HG03066 (cell line): Measurements from ENCODE around the gene KLK14.

Experiments
- ATAC-seq: cut with Tn5 transposase; IDR thresholded peaks from one replicate; pipeline ENCODE4 v1.9.1; 2021; ENCODE audit warnings: low read depth; ENCODE audit not compliant: unreplicated experiment

The KLK14 gene

DNA sequence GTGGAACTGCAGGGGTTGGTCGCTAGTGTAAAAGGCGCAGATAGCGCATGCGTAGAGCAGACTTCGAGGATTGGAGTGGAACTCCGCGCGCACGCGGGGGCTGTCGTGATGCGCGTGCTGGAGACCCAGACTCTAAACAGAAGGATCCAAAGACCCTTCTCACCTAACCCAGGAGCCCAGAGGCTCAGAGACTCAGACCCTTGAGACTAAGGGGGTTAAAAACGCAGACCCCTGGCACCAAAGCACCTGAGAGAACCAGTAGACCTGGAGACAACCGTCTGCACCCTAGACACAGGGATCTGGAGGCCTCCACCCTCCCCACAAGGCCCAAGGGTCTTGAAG, 26.1 kb upstream of the KLK14 start:
- ATAC-seq: peak; percentile 12

DNA sequence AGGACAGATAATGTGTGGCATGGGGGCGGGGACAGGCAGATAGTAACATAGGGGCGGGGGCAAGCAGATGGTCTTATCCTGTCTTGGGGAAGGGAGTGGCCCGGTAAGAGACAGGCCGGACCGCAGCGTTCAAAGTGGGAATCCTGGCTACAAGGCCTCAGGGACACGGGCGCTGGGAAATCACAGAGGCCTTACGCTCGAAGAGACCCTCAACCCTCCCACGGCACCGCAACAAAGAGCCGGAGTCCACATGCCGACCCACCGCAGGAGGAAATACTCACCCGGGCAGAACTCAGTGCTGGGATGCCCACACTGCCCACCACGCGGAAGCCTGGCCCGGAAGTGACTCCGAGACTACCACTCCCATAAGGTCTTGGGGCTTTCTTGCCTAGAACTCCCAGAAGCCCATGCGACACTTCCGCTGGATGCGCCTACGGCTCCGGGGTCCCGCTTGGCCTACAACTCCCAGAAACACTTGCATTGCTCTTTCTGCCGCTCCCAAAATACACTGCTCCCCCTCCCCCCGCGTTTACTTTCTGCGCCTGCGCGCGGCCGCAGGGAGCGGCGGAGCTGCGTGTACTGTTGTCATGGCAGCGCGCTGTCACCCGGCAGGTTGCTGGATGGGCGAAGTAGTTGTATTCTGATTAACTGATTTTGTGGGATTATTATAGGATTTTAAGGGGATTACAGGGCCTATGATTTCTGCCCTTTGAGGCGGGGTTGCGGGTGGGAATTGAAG, 25.5 kb upstream of the KLK14 start, which contains the start of gene CTU1:
Gene CTU1 (minus strand): TSS at position 344 of the 739 bp plus-strand sequence. CDS start 3,840 bp downstream, outside the sequence.
- peak; percentile 97 for ATAC-seq

DNA sequence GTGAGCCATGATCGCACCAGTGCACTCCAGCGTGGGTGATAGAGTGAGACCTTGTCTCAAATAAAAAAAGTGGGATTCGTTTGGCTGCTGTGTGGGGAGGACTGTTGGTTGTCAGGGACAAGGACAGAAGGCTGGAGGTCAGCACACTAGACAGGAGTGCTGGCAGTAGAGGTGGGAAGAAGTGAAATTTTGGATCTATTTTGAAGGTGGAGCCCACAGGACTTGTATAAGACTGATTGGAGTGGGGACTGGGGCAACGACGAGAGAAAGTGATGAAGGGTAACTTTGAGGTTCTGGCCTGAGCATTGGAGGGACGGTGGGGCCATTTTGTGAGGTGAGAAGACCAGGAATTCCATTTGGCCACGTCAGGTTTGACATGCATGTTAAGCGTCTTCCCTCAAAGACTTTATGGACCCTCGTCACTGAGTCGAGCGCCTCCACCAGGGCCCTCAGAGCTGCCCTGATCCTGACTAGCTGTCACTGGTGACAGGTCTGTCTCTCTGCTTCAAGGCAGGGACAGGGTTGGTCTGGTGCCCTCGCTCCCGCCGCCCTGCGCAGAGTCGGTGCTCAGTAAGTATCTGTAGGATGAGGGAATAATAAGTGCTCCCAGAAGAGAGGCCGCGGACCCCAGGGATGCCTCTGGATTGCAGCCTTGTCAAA, 24.8 kb upstream of the KLK14 start:
- peak; percentile 3 for ATAC-seq

DNA sequence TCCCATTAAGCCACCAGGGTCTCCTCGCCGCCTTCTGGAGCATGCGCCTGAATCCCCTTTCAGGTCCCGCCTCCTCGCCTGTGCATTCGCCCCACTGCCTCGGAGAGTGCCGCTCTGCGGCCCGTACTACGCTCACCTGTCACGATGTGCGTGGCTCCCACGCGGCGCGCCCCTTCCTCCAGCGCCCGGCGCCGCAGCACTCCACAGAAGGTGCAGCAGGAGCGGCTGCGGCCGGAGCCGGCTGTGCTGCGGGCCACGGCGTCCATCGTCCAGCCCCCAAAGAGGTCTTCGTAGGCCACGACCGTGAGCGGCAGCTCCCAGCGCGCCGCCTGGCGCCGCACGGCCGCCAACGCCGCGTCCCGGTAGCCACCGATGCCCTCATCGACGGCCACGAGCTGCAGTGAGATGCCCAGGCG, 21.2 kb upstream of the KLK14 start:
- ATAC-seq: no peak

DNA sequence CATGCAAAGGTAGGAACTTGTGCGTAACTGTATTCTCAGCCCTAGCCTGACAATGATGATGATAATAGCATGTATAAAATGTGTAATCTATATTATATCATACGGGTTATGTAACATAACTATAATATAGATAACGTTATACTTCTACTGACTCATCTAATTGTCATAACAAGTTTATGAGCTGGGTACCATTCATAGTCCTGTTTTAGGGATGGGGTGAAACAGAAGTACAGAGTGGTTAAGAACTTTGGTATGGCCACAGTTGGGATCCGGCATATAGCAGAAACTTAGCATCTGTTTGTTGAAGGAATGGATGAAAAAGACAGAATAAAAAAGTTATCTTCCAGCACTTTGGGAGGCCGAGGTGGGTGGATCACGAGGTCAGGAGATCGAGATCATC, 20.3 kb upstream of the KLK14 start:
- ATAC-seq: no peak

DNA sequence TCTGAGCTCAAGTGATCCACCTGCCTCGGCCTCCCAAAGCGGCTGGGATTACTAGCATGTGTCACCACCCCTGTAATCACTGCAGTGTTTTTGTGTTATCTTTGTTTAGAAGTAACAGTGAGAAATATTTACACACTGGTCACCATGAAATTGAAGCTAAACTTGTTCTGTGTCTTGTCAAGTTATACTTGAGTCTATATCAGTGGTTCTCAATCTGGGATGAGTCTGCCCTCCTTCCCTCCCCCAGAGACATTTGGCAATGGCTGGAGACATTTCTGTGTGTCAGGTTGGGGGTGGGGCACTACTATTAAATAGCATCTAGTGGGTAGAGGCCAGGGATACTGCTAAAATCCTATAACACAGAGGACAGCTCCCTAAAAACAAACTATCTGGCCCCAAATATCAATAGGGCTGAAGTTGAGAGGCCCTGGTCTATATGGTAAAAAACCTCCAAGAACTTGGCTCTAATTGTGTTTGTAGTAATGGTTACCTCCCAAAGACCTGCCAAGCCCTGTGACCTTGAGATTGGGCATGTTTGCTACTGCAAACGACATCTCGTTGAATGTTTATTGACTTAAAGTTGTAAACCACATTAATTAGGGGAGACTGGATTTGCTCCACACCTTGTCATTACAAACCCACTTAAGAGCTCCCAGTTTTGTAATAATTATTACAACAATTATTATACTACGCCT, 18.6 kb upstream of the KLK14 start:
- no peak for ATAC-seq

DNA sequence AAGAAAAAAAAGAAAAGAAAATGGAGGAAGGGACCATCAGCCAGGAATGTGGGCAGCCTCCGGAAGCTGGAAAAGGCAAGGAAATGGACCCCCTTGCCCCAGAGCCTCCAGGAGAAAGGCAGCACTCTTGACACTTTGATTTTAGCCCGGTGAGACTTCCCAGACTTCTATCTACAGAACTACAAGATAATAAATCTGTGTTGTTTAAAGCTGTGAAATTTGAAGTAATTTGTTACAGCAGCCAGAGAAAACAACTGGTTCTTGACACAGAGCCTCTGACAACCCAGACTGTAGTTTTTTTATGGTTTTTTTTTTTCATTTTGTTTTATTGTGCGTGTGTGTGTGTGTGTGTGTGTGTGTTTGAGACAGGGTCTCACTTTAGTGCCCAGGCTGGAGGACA, 17.9 kb upstream of the KLK14 start:
- ATAC-seq: no peak

DNA sequence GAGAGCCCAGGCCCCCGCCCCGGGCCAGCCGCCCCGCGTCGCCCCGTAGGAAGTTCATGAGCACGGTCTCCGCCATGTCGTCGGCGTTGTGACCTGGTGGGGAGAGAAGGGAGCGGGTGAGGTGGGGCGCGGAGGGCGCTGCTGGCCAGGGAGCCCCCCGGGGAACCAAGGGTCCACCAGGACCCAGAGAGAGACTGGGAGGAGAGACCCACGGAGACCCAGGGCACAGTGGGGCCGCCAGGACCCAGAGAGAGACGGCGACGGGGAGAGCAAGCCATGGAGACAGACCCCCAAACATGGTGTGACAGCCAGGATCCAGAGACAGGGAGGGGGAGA, 16.3 kb upstream of the KLK14 start:
- no peak for ATAC-seq

DNA sequence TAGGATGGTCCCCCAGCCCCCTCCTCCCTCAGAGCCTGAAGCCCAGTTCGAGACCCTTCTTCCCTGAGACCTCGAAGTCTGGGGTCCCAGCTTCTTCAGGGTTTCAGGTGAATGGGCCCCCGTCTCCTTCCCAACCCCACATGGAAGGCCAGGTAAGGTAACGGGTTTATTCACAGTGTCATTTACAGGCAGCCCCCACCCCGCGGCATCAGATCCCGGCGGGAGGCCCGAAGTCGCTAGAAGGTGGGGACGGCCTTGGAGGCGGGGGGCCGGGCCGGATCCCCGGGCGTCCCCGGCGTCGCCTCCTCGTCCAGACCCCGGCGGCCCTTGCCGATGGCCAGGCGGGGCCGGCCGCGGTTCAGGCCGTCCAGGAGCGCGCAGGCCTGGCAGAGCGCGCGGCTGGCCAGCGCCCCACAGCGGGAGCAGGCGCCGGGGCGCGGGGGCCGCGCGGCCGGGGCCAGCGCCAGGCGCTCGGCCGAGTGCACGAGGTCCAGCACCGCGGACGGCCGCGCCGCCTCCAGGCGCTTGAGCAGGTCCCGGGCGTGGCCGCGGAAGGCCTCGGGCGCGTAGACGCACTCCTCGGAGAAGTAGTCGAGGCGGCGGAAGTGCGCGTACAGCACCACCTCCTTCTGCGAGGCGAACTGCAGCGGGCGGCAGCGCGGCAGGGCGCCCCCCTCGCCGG, 15.8 kb upstream of the KLK14 start:
- no peak for ATAC-seq

DNA sequence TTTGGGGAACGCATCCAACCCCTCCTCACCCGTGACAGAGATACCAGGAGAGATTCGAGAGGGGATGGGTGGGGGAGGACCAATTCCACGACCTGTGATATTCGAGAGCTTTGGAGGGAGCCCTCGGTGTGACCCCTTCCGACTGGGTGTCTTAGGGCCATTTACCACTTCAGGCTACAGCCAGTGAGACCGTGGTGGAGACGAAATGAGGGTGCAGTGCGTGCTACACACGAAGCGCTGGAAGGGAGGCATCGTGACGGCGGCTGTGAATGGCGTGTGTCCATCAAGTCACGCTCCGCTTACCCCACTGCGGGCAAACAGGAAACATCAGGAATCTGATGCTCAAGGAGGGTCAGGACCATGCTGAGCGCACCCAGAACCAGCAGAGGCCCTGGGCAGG, 15.1 kb upstream of the KLK14 start:
- no peak for ATAC-seq

DNA sequence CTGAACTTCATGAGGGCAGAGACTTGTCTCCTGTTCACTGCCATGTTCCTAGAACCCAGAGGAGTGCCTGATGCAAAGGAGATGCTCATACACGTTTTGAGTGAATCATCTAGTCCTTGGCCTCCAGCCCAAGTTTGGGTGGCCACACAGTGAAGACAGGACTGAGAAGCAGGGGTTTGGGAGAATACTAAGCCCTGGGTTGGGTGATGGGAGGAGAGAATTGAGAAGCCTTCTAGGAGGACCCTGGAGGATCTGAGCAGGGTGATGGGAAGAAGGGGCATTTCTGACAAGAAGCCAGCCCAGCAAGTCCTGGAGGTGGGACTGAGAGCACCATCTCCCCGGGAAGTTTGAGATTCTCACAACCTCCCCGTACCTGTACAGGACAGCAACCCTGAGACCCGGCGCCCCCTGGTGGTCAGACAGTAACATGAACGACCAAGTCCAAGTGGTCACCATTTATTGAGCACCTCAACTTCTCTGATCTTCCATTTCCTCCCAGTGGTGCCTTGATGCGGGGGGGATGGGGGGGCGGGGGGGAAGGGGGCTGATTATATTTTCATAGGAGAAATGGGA, 14.6 kb upstream of the KLK14 start:
- no peak for ATAC-seq

DNA sequence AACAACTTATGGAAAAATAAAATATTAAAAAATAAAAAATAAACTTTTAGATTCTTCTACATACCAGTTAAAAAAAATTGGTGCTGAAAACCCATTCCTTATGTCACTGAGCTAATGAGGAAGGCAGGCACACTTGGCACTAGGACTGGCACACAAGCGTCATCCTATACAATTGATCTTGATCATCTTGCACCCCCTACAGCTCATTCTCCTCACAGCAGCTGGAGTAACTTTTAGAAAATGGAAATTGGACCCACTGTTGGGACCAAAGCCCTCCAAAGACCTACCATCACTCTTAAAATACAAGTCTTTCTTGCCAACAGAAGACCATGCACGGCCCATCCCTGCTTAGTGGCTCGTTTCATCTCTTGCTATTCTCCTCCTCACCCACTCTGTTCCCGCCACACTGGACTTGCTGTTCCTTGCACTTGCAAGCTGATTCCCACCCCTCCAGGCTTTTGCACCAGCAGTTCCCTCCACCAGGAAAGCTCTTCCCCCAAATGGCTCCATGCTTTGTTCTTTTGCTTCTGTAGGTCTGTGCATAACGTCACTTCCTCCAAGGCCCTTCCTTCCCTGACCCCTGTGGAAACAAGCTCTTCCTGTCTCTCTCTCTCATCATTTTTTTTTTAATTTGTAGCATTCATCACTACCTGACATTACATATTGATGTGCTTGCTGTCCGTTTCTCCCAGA, 13.9 kb upstream of the KLK14 start:
- ATAC-seq: no peak

DNA sequence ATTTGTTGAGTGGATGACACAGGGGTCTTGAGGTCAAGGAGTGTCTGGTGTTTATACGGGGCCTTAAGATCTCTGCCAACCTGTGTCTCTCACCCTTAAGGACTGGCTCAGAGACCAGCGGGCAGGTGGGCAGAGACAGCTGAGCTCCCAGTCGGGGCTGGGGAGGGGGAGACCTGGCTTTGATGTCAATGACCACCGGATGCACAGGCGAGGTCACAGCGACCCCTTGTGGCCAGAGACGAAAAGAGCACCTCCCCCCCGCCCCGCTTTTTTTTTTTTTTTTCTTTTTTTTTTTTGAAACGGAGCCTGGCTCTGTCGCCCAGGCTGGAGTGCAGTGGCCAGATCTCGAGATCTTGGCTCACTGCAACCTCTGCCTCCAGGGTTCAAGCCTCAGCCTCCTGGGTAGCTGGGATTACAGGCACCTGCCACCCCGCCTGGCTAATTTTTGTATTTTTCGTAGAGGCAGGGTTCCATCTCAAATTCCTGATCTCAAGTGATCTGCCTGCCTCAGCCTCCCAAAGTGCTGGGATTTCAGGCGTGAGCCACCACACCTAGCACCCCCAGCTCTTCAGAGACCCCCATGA, 12.1 kb upstream of the KLK14 start:
- no peak for ATAC-seq

DNA sequence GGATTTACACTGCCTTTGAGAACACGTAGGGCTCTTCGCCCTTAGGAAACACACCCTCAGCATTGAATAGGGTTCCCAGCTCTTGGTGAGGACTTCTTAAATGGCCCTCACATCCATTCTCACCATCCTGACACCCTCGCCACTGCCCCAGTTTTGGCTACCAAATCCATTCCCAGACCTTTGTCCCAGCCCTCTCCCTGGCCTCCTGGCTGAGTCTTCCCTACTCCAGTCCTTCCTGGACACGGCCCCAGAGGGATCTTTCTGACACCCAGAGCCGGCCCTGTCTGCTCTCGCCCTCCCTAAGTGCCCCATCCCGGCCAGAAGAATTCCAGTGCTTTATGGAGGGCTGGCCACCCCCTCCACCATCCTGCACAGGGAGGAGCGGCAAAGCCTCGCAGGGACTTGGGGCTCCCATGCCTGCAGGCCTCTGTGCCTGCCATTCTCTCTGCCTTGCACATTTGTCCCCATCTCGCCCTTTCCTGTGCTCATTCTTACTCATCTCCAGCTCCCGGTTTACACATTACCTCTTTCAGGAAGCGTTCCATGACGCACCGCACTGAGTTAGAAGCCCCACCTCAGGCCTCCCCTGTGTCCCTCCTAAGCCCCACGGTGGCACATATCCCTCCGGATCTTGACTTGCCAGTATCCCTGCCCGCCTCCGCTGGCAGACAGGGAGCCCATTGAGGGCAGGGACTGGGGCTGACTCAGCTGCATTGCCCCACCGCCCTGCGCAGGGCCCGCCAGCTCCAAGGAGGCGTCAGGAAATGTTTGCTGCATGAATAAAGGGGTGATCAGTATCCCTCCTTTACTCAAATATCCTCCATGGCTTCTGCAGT, 11.0 kb upstream of the KLK14 start:
- no peak for ATAC-seq

DNA sequence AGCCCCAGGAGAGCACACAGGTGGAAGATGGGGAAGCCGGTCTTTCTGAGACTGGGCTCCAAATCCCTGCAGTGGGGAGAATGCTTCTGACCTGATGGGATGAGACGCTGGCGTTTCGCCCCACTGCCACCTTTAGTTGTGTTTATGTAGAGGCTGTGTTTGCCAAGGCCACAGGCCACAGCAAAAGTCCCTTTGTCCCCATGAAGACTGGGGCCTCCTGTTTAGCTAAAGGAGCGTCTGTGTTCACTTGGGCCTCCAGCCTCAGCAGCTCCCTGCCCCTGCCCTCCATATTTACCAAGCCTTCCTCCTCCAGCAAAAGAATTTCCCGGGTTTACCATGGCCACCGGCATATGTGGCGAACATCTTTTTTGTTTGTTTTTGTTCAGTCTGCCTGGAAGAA, 10.4 kb upstream of the KLK14 start:
- no peak for ATAC-seq

DNA sequence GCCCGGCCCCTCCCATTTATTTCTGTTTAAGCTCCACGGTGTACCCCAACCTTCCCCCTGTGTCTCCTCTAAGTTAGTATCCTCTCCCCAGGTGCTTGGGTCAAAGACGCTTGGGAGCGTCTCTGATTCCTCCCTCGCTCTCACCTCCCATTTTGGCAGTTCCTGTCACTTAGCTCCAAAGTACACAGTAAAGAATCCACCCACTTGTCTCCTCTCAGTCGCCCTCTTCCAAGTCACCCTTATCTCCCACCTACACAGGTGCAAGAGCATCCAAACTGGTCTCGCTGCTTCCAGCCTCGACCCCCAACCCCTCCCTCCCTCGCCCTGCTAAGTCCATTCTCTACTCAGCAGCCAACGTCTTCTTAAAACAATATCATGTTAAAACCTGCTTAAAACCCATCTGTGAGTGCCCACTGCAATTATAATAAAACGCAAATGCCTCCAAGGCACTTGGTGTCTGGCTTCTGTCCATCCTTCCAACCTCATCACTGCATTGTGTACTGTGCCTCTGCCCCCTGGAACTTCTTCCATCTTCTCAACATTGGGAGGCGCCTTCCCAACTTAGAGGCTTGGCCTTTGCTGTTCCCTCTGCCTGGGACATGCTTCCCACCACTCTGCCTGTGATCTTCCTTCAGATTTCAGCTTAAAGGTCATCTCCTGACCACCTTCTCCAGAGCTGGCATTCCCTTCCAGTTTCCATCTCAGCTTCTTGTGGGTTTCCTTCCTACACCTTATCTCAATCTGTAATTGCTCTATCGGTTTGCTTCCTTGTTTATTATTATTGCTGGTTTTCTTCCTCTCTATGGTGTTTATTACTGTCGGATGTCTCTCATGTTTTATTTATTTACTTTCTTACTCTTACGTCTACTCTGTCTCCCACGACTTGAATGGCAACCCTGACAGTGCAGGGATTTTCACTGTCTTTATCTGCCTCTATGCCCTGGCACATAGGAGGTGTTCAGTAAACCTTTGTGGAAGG, 9.5 kb upstream of the KLK14 start:
- no peak for ATAC-seq

DNA sequence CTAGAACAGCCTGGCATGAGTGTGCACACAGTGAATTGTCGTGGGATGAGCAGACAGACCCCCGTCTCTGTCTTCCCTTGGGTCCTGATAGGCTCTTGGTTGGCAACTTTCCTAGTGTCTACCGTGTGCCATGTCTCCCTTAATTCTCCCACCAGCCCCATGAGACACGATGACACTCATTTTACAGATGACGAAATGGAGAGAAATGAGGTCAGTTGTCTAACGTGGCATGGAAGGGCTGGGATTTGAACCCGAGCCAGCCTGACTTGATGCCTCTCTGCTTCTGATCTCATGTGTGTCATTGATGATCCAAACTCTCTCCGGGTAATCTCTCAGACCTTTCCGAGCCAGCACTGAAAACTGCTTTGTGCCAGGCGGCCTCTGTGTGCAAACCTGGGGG, 8.4 kb upstream of the KLK14 start:
- no peak for ATAC-seq

DNA sequence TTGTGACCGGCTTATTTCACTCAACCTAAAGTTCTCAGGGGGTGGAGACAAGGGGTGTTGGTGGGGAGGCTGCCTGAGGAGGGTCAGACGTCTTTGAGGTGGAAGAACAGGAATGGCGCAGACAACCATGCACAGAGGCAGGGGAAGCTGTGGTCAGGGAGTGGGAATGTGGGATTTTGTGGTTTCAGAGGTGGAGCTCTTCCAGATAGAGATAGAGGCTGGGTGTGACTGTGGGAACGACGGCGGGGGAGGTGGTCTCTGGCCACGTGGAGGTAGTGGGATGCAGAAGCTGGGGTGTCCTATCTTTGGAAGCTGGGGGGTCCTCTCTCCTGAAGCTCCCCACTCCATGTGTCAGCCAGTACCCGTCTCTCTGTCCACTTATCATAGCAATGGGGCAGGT, 7.8 kb upstream of the KLK14 start:
- ATAC-seq: no peak
